LoVo (cell line): Measurements from ENCODE around the gene ZC3H10.
"Not testable (repeated sequence)": the region's sequence is repeated elsewhere in the genome, so short reads cannot be mapped to it uniquely, and the experiment has no call there.

Source experiments
- DNase-seq: peaks from one replicate; pipeline ENCODE4 v3.0.0-alpha.2; 2016; ENCODE audit warnings: low spot score

Gene ZC3H10

GRCh38 chr12:56103066-56103711 is 14.9 kb upstream of the ZC3H10 start:
- no peak for DNase-seq

GRCh38 chr12:56103823-56104108 is 14.3 kb upstream of the ZC3H10 start:
- DNase-seq, result no peak

- DNase-seq, result peak; percentile 100
These were observed 13.8 kb upstream of the ZC3H10 start, which contains the start of gene PA2G4 for GRCh38 chr12:56104109-56104814. Gene PA2G4 (plus strand): TSS chr12:56104559. CDS start chr12:56104738, 179 bp downstream.

GRCh38 chr12:56104815-56105608 is 13.1 kb upstream of the ZC3H10 start:
- no peak for DNase-seq

GRCh38 chr12:56105609-56105902 is 12.5 kb upstream of the ZC3H10 start:
- DNase-seq, result no peak

GRCh38 chr12:56107242-56107641 is 10.8 kb upstream of the ZC3H10 start:
- DNase-seq, result no peak

GRCh38 chr12:56110571-56110970 is 7.5 kb upstream of the ZC3H10 start:
- no peak for DNase-seq

GRCh38 chr12:56114084-56114483 is 4.0 kb upstream of the ZC3H10 start:
- DNase-seq, result no peak

GRCh38 chr12:56115329-56115728 is 2.7 kb upstream of the ZC3H10 start:
- peak; percentile 49 for DNase-seq

GRCh38 chr12:56116267-56117081 is 1.6 kb upstream of the ZC3H10 start, which contains the start of gene RPL41:
Gene RPL41 (plus strand): TSS chr12:56116633.
- peak; percentile 97 for DNase-seq

- DNase-seq, result not testable (repeated sequence)
These were observed 872 bp upstream of the ZC3H10 start for GRCh38 chr12:56117082-56117706.

- no peak for DNase-seq
These were observed 757 bp downstream of the ZC3H10 start for GRCh38 chr12:56118688-56119357.

- peak; percentile 90 for DNase-seq
These were observed 1.3 kb downstream of the ZC3H10 start for GRCh38 chr12:56119361-56119796.

- no peak for DNase-seq
These were observed 2.2 kb downstream of the ZC3H10 start for GRCh38 chr12:56120158-56120846.

GRCh38 chr12:56121204-56121870 is 3.3 kb downstream of the ZC3H10 start:
- no peak for DNase-seq

- DNase-seq, result no peak
These were observed 4.6 kb downstream of the ZC3H10 start for GRCh38 chr12:56122637-56123036.

- DNase-seq, result no peak
These were observed 6.1 kb downstream of the ZC3H10 start for GRCh38 chr12:56124133-56124532.

- DNase-seq, result no peak
These were observed 8.7 kb downstream of the ZC3H10 start for GRCh38 chr12:56126732-56127239.

GRCh38 chr12:56127485-56127887 is 9.4 kb downstream of the ZC3H10 start:
- DNase-seq, result no peak
